Adrenal gland (tissue), 5 donors: ENCODE data around the gene GATA3.

ENCODE experiments used
- CTCF ChIP-seq, 6 experiments: fragments of 450-650 bp in 4 of 6; fragments of 200-600 bp in 2 of 6; sonication (generic) in 1 of 6; IDR thresholded peaks; 1 replicate in 5 of 6; 2 replicates in 1 of 6; pipeline versions ENCODE4 v1.5.1 to v1.8.0; 2016 to 2021; ENCODE audit warnings: antibody characterized with exemption in 6 of 6, mild to moderate bottlenecking in 2 of 6, moderate library complexity in 1 of 6
- POLR2A ChIP-seq, 2 donors: fragments of 450-650 bp; IDR thresholded peaks; one replicate each; pipeline ENCODE4 v1.6.1; 2017; ENCODE audit warnings: antibody characterized with exemption in 2 of 2, mild to moderate bottlenecking in 2 of 2, moderate library complexity in 1 of 2
- donor health status: DM: no; HTN: no; CAD: no.

DNA sequence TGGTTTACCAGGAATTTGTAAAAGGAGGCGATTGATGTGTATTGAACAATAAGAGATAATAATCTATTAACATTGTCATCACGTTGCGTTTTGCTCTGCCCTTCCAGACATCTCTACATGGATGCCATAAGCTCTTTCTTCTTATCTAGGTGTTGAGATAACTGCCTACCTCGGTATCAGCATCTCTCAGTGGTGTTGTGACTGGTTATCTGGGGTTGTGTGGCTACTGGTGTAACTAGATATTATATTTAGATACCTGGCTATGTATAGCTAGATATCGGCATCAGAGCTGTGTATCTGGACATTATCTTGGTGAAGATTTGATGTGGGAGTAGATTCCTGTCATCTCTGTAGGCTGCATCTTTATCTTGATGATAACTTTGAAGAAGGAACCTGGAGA is 17.2 kb downstream of the GATA3 start:
- TF ChIP-seq POLR2A (IDR thresholded peaks at IDR 0.05) = no peak
- no peak for TF ChIP-seq CTCF (IDR thresholded peaks at IDR 0.05)
